Measurements from ENCODE around the gene CTAGE1.
"Not testable (repeated sequence)": the region's sequence is repeated elsewhere in the genome, so short reads cannot be mapped to it uniquely, and the experiment has no call there.

CTAGE1 gene

GRCh38 chr18:22433956-22434355 lies 16.2 kb upstream of the CTAGE1 start:
- no peak for DNase-seq

GRCh38 chr18:22432657-22433137 lies 15.0 kb upstream of the CTAGE1 start:
- DNase-seq, result peak; percentile 69

- no peak for DNase-seq
Measured at GRCh38 chr18:22429564-22429963, 11.8 kb upstream of the CTAGE1 start.

- DNase-seq, result no peak
Measured at GRCh38 chr18:22428672-22429071, 11.0 kb upstream of the CTAGE1 start.

- DNase-seq, result no peak
Measured at GRCh38 chr18:22427822-22428549, 10.3 kb upstream of the CTAGE1 start.

- no peak for DNase-seq
Measured at GRCh38 chr18:22424565-22424963, 6.8 kb upstream of the CTAGE1 start.

GRCh38 chr18:22423878-22424564 lies 6.3 kb upstream of the CTAGE1 start:
- DNase-seq, result no peak

- no peak for DNase-seq
Measured at GRCh38 chr18:22422909-22423548, 5.3 kb upstream of the CTAGE1 start.

- no peak for DNase-seq
Measured at GRCh38 chr18:22420652-22421051, 2.9 kb upstream of the CTAGE1 start.

GRCh38 chr18:22412176-22412911 lies 5.4 kb downstream of the CTAGE1 start:
- no peak for DNase-seq

- no peak for DNase-seq
Measured at GRCh38 chr18:22411446-22411845, 6.3 kb downstream of the CTAGE1 start.

GRCh38 chr18:22410126-22410525 lies 7.6 kb downstream of the CTAGE1 start:
- DNase-seq, result no peak

GRCh38 chr18:22409445-22409844 lies 8.3 kb downstream of the CTAGE1 start:
- DNase-seq, result no peak

- no peak for DNase-seq
Measured at GRCh38 chr18:22408059-22408458, 9.7 kb downstream of the CTAGE1 start.

GRCh38 chr18:22405142-22405541 lies 12.6 kb downstream of the CTAGE1 start:
- DNase-seq, result no peak

- no peak for DNase-seq
Measured at GRCh38 chr18:22403950-22404349, 13.8 kb downstream of the CTAGE1 start.

GRCh38 chr18:22399949-22400348 lies 17.8 kb downstream of the CTAGE1 start:
- no peak for DNase-seq

GRCh38 chr18:22398464-22398863 lies 19.3 kb downstream of the CTAGE1 start:
- no peak for DNase-seq

GRCh38 chr18:22394428-22394827 lies 23.3 kb downstream of the CTAGE1 start:
- no peak for DNase-seq

- not testable (repeated sequence) for DNase-seq
Measured at GRCh38 chr18:22393164-22393563, 24.6 kb downstream of the CTAGE1 start.

- DNase-seq, result no peak
Measured at GRCh38 chr18:22391407-22392345, 26.0 kb downstream of the CTAGE1 start.

GRCh38 chr18:22387787-22388186 lies 29.9 kb downstream of the CTAGE1 start:
- DNase-seq, result no peak

Data from 8988T (cell line).